Sigmoid colon (tissue), 4 donors: ENCODE data around the gene NAGLU.

ENCODE experiments used
- CTCF ChIP-seq, 4 experiments: fragments of 450-650 bp in 3 of 4; fragments of 200-600 bp in 1 of 4; IDR thresholded peaks; one replicate each; pipeline ENCODE4 v1.5.1; 2016 to 2019; ENCODE audit warnings: antibody characterized with exemption in 4 of 4, mild to moderate bottlenecking in 3 of 4, moderate library complexity in 2 of 4
- EP300 ChIP-seq, 4 donors: sonication (generic); formaldehyde crosslinking; IDR thresholded peaks; one replicate each; pipeline ENCODE4 v1.6.1; 2017; ENCODE audit warnings: antibody characterized with exemption in 4 of 4
- POLR2A ChIP-seq, 2 donors: fragments of 450-650 bp; IDR thresholded peaks; one replicate each; pipeline ENCODE4 v1.6.1; 2016; ENCODE audit warnings: antibody characterized with exemption in 2 of 2, mild to moderate bottlenecking in 2 of 2, moderate library complexity in 2 of 2
- POLR2AphosphoS5 ChIP-seq, 4 donors: sonication (generic); formaldehyde crosslinking; IDR thresholded peaks; one replicate each; pipeline ENCODE4 v1.6.1; 2017; ENCODE audit warnings: antibody characterized with exemption in 4 of 4

GRCh38 chr17:42591411-42591810, 55.4 kb downstream of the NAGLU start:
- TF ChIP-seq CTCF (IDR thresholded peaks at IDR 0.05) (no peak), POLR2A (IDR thresholded peaks at IDR 0.05) (no peak), EP300 (IDR thresholded peaks at IDR 0.05) (no peak), POLR2AphosphoS5 (IDR thresholded peaks at IDR 0.05) (no peak)
